Measurements from ENCODE around the gene SLC27A2.
"Not testable (repeated sequence)": the region's sequence is repeated elsewhere in the genome, so short reads cannot be mapped to it uniquely, and the experiment has no call there.

Gene SLC27A2

DNA sequence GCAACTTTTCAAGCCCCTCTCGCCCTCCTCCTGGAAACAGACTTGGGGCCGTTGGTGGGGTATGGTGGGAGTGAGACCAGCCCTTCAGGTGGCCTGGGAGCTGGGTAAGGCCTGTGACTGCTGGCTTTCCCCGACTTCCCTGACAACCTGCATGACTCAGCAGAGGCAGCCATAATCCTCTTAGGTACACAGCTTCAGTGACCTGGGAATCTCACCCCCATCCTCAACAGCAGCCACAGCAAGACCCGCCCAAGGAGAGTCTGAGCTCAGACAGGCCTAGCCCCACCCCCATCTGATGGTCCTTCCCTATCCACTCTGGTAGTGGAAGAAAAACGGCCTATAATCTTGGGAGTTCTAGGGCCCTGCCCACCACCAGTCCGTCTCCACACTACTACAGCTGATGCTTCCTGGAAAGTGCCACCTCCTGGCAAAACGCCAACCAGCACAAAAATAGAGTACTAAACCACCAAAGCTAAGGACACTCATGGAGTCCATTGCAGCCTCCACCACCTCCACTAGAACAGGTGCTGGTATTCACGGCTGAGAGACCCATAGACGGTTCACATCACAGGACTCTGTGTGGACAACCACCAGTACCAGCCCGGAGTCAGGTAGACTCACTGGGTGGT, 13.1 kb upstream of the SLC27A2 start:
- TF ChIP-seq, protein P1, sequence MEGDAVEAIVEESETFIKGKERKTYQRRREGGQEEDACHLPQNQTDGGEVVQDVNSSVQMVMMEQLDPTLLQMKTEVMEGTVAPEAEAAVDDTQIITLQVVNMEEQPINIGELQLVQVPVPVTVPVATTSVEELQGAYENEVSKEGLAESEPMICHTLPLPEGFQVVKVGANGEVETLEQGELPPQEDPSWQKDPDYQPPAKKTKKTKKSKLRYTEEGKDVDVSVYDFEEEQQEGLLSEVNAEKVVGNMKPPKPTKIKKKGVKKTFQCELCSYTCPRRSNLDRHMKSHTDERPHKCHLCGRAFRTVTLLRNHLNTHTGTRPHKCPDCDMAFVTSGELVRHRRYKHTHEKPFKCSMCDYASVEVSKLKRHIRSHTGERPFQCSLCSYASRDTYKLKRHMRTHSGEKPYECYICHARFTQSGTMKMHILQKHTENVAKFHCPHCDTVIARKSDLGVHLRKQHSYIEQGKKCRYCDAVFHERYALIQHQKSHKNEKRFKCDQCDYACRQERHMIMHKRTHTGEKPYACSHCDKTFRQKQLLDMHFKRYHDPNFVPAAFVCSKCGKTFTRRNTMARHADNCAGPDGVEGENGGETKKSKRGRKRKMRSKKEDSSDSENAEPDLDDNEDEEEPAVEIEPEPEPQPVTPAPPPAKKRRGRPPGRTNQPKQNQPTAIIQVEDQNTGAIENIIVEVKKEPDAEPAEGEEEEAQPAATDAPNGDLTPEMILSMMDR (IDR thresholded peaks at IDR 0.05; ENCODE audit: low read depth, low read length, missing control alignments): no peak
- DNase-seq (ENCODE audit: extremely low read depth, low read depth): no peak

DNA sequence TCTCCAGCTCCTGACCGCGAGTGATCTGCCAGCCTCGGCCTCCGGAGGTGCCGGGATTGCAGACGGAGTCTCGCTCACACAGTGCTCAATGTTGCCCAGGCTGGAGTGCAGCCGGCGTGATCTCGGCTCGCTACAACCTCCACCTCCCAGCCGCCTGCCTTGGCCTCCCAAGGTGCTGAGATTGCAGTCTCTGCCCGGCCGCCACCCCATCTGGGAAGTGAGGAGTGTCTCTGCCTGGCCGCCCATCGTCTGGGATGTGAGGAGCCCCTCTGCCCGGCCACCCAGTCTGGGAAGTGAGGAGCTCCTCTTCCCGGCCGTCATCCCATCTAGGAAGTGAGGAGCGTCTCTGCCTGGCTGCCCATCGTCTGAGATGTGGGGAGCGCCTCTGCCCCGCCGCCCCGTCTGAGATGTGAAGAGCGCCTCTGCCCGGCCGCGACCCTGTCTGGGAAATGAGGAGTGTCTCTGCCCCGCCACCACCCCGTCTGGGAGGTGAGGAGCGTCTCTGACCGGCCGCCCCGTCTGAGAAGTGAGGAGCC, 9.6 kb upstream of the SLC27A2 start:
- not testable (repeated sequence) for DNase-seq (ENCODE audit: extremely low read depth, low read depth); H3K4me3 ChIP-seq (replicated peaks; ENCODE audit: low read depth, low read length)

More for the DNA sequence above, 13.1 kb upstream of the SLC27A2 start:
- H3K4me3 ChIP-seq (replicated peaks; ENCODE audit: low read depth, low read length): no peak overlapping the region

DNA sequence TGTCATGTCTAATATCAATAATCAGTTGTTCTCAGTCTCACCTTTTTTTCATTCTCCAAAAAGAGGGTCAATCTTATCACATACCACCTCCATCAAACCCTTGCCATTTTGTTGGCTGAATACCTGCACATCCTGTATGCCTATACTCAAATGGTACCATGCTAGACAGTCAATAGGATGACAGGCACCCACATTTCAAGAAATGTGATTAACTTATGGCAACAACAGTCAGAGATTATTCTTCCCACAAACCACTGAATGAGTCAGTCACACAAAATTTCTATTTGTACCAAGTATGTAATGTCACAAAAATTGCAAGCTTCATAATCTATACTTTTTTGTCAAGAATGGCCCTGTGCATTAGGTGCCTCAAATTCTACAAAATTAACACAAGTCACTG, 5.1 kb upstream of the SLC27A2 start:
- DNase-seq (ENCODE audit: extremely low read depth, low read depth): no peak
- H3K4me3 ChIP-seq (replicated peaks; ENCODE audit: low read depth, low read length): no peak overlapping the region
- TF ChIP-seq, protein P1 (IDR thresholded peaks at IDR 0.05; ENCODE audit: low read depth, low read length, missing control alignments): no peak

DNA sequence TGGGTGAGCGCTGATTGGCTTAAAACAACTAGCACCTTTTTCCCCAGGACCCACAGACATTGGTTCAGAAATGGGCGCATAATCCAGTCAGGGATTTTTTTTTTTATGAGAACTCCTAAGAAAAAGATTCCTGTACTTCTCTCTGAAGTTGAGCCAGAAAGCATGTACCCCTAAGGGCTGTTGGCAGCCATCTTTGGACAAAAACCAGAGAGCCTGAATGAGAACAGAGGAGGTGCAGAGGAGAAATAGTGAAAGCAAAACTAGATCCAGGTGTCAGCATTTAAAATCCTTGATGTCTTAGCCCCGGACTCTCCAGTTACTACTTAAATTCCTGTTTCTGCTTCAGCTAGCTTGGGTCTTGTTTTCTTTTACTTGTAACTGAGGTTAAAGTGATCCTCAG, 1.9 kb upstream of the SLC27A2 start:
- no peak for DNase-seq (ENCODE audit: extremely low read depth, low read depth)
- TF ChIP-seq, protein P1 (IDR thresholded peaks at IDR 0.05; ENCODE audit: low read depth, low read length, missing control alignments): no peak
- H3K4me3 ChIP-seq (replicated peaks; ENCODE audit: low read depth, low read length): no peak overlapping the region

DNA sequence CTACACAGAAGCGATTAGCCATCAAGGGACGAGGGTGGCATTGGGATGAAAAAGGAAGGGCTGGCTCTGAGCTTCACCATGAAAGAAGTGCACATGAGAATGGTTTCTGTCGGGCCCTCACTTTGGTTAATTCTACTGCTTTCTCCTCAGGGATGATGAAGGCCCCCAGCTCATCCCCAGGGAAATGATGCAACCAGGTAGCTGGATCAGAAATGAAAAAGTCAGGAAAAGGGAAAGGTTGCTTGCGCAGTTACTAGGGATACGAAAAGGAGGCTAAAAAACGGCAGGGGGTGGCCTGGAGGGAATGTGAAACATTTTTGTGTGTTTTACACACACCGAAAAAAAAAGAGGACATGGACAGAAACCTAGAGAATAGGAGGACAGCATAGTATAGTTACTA, 1.4 kb upstream of the SLC27A2 start:
- TF ChIP-seq, protein P1 (IDR thresholded peaks at IDR 0.05; ENCODE audit: low read depth, low read length, missing control alignments): no peak
- DNase-seq (ENCODE audit: extremely low read depth, low read depth): no peak
- H3K4me3 ChIP-seq (replicated peaks; ENCODE audit: low read depth, low read length): no peak overlapping the region

DNA sequence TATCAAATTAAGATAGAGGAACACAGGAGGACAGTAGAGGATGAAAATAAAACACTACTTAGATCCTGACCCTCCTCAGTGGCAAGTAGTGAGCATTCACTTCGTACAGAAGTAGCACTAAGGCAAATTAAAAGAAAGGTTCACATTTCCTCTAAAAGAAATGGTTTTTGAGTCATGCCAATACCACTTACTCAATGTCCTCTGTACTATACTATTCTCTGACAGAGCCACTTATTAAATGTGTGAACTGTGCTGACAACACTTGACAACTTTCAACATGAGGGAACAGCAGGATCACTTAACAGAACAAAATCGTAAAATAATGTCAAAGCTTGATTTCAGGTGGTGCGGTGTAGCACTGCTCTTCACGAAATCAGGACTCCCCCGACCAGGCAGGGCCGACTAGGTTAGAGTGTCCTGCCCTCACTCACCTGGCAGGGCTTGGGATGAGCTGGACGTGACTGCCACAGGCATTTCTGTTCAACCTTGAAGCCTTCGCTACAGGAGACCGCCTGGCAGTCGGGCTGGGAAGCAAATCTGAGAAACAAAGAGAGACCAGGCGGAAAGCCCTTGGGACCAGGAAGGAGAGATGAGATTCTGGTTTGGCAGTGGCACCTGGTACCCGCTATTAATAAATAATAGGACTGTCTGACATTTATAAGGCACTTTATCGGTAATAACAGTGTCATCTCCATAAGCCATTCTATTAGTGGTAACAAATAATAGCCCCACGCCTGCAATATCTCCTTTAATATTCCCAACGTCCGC, 611 bp upstream of the SLC27A2 start:
- H3K4me3 ChIP-seq (replicated peaks; ENCODE audit: low read depth, low read length): peak overlapping the region; percentile 42
- DNase-seq (ENCODE audit: extremely low read depth, low read depth): no peak
- TF ChIP-seq, protein P1 (IDR thresholded peaks at IDR 0.05; ENCODE audit: low read depth, low read length, missing control alignments): no peak

DNA sequence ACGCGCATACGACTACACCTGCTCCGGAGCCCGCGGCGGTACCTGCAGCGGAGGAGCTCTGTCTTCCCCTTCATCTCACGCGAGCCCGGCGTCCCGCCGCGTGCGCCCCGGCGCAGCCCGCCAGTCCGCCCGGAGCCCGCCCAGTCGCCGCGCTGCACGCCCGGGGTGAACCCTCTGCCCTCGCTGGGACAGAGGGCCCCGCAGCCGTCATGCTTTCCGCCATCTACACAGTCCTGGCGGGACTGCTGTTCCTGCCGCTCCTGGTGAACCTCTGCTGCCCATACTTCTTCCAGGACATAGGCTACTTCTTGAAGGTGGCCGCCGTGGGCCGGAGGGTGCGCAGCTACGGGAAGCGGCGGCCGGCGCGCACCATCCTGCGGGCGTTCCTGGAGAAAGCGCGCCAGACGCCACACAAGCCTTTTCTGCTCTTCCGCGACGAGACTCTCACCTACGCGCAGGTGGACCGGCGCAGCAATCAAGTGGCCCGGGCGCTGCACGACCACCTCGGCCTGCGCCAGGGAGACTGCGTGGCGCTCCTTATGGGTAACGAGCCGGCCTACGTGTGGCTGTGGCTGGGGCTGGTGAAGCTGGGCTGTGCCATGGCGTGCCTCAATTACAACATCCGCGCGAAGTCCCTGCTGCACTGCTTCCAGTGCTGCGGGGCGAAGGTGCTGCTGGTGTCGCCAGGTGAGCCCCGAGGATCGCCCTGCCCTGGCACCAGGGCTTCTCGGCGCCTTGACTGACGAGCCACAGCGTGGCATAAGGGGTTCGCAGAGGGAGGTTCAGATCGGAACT, 420 bp downstream of the SLC27A2 start:
- H3K4me3 ChIP-seq (replicated peaks; ENCODE audit: low read depth, low read length): peak overlapping the region; percentile 42

More for the DNA sequence above, 420 bp downstream of the SLC27A2 start:
- DNase-seq (ENCODE audit: extremely low read depth, low read depth): no peak
- TF ChIP-seq, protein P1 (IDR thresholded peaks at IDR 0.05; ENCODE audit: low read depth, low read length, missing control alignments): no peak

Measured in HFF-Myc (cell line).